Astrocyte of the hippocampus (primary cell): ENCODE results near the gene BHLHE23.
"Not testable (repeated sequence)": the region's sequence is repeated elsewhere in the genome, so short reads cannot be mapped to it uniquely, and the experiment has no call there.

Experiments used
- DNase-seq: peaks from one replicate; pipeline ENCODE4 v3.0.0; 2011; ENCODE audit warnings: low read depth, low spot score

Gene BHLHE23

GRCh38 chr20:63043348-63044203 lies 36.8 kb upstream of the BHLHE23 start:
- no peak for DNase-seq

GRCh38 chr20:63042448-63043071 lies 35.8 kb upstream of the BHLHE23 start:
- DNase-seq: no peak

- DNase-seq: no peak
Observed at GRCh38 chr20:63041776-63042175, 35.0 kb upstream of the BHLHE23 start.

- DNase-seq: no peak
Observed at GRCh38 chr20:63037669-63038268, 31.0 kb upstream of the BHLHE23 start.

GRCh38 chr20:63036291-63036690 lies 29.5 kb upstream of the BHLHE23 start:
- DNase-seq: no peak

- no peak for DNase-seq
Observed at GRCh38 chr20:63035603-63036185, 28.9 kb upstream of the BHLHE23 start.

- not testable (repeated sequence) for DNase-seq
Observed at GRCh38 chr20:63034710-63035602, 28.2 kb upstream of the BHLHE23 start.

GRCh38 chr20:63033794-63034709 lies 27.3 kb upstream of the BHLHE23 start:
- no peak for DNase-seq

- no peak for DNase-seq
Observed at GRCh38 chr20:63032861-63033793, 26.4 kb upstream of the BHLHE23 start.

GRCh38 chr20:63032026-63032800 lies 25.4 kb upstream of the BHLHE23 start:
- no peak for DNase-seq

- no peak for DNase-seq
Observed at GRCh38 chr20:63031251-63032014, 24.7 kb upstream of the BHLHE23 start.

- DNase-seq: no peak
Observed at GRCh38 chr20:63029358-63030121, 22.8 kb upstream of the BHLHE23 start.

GRCh38 chr20:63028461-63028921 lies 21.7 kb upstream of the BHLHE23 start:
- no peak for DNase-seq

GRCh38 chr20:63027922-63028389 lies 21.2 kb upstream of the BHLHE23 start:
- no peak for DNase-seq

- DNase-seq: no peak
Observed at GRCh38 chr20:63027221-63027921, 20.6 kb upstream of the BHLHE23 start.

- no peak for DNase-seq
Observed at GRCh38 chr20:63026582-63027165, 19.9 kb upstream of the BHLHE23 start.
